ENCODE data around the gene SART1. TPM values are rescaled to one million over a fixed set of nuclear protein-coding genes. Genes with fewer than 3 reads are reported as not detected.

SART1 gene
- total RNA-seq, 1 experiment from 2014 or later = 240 TPM

GRCh38 chr11:65964906-65965305 lies 3.4 kb downstream of the SART1 start:
- intact Hi-C loops (cut with micrococcal nuclease) = no loop called here

GRCh38 chr11:65965986-65966762 lies 4.6 kb downstream of the SART1 start:
- ChIA-PET CTCF (no interaction called here), POLR2A (ENCODE audit: unreplicated experiment) (no interaction called here)
- TF ChIP-seq EZH2phosphoT487 (IDR thresholded peaks at IDR 0.05; ENCODE audit: borderline replicate concordance, low read length) = no peak
- TF ChIP-seq EZH2 (IDR thresholded peaks at IDR 0.05; ENCODE audit: low read length, unreplicated experiment) = no peak
- TF ChIP-seq, protein P1, sequence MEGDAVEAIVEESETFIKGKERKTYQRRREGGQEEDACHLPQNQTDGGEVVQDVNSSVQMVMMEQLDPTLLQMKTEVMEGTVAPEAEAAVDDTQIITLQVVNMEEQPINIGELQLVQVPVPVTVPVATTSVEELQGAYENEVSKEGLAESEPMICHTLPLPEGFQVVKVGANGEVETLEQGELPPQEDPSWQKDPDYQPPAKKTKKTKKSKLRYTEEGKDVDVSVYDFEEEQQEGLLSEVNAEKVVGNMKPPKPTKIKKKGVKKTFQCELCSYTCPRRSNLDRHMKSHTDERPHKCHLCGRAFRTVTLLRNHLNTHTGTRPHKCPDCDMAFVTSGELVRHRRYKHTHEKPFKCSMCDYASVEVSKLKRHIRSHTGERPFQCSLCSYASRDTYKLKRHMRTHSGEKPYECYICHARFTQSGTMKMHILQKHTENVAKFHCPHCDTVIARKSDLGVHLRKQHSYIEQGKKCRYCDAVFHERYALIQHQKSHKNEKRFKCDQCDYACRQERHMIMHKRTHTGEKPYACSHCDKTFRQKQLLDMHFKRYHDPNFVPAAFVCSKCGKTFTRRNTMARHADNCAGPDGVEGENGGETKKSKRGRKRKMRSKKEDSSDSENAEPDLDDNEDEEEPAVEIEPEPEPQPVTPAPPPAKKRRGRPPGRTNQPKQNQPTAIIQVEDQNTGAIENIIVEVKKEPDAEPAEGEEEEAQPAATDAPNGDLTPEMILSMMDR (conservative IDR thresholded peaks at IDR 0.05; ENCODE audit: low read depth, low read length) = no peak
- no peaks in the 10 kb centered on the region for H3K9me2 ChIP-seq (replicated peaks; ENCODE audit: low read length)
- H3K27me3 ChIP-seq (ENCODE audit: low read length) = no peaks in the 10 kb centered on the region
- H3K4me3 ChIP-seq (ENCODE audit: low read length) = no peak overlapping the region
- H3K9me3 ChIP-seq (ENCODE audit: low read length) = no peaks in the 10 kb centered on the region
- no peak for ATAC-seq
- no peak for DNase-seq
- H3K27ac ChIP-seq (ENCODE audit: low read length) = no peak overlapping the region
- TSS peak; percentile 14 for BruUV-seq (replicated peaks)
- H3K9ac ChIP-seq (ENCODE audit: low read length) = no peak overlapping the region
- intact Hi-C loops (cut with micrococcal nuclease) = no loop called here
- peaks cover 8% of the 10 kb centered on the region for H3K4me1 ChIP-seq (ENCODE audit: insufficient read depth, low read length)
- peaks cover 52% of the 10 kb centered on the region for H3K36me3 ChIP-seq (ENCODE audit: low read depth, low read length)
- H3F3A ChIP-seq (ENCODE audit: low read length, unreplicated experiment) = no peaks in the 10 kb centered on the region
- H3K4me2 ChIP-seq (ENCODE audit: low read length) = no peak overlapping the region
- H4K20me1 ChIP-seq (ENCODE audit: low read length) = peaks cover 5% of the 10 kb centered on the region; the same call in 1 of the 2 replicates
- H2AFZ ChIP-seq (ENCODE audit: low read length) = no peak overlapping the region
- peaks cover 38% of the 10 kb centered on the region for H3K79me2 ChIP-seq (ENCODE audit: low read length)

More at GRCh38 chr11:65964906-65965305, 3.4 kb downstream of the SART1 start:
- Histone ChIP-seq H3K27ac (ENCODE audit: low read length) (no peak overlapping the region), H3F3A (ENCODE audit: low read length, unreplicated experiment) (no peaks in the 10 kb centered on the region), H3K79me2 (ENCODE audit: low read length) (peaks cover 42% of the 10 kb centered on the region), H3K9ac (ENCODE audit: low read length) (no peak overlapping the region), H3K27me3 (ENCODE audit: low read length) (no peaks in the 10 kb centered on the region), H3K36me3 (ENCODE audit: low read depth, low read length) (peaks cover 46% of the 10 kb centered on the region), H2AFZ (ENCODE audit: low read length) (no peak overlapping the region), H3K9me3 (ENCODE audit: low read length) (no peaks in the 10 kb centered on the region), H3K4me3 (ENCODE audit: low read length) (no peak overlapping the region), H4K20me1 (ENCODE audit: low read length) (peaks cover 5% of the 10 kb centered on the region; the same call in 1 of the 2 replicates), H3K4me1 (ENCODE audit: insufficient read depth, low read length) (peaks cover 8% of the 10 kb centered on the region), H3K4me2 (ENCODE audit: low read length) (no peak overlapping the region), H3K9me2 (replicated peaks; ENCODE audit: low read length) (no peaks in the 10 kb centered on the region)
- DNase-seq (no peak), ATAC-seq (no peak)
- ChIA-PET CTCF (no interaction called here), POLR2A (ENCODE audit: unreplicated experiment) (no interaction called here)
- BruUV-seq (replicated peaks) = no TSS peak
- TF ChIP-seq, protein P1 (conservative IDR thresholded peaks at IDR 0.05; ENCODE audit: low read depth, low read length) = no peak
- TF ChIP-seq EZH2phosphoT487 (IDR thresholded peaks at IDR 0.05; ENCODE audit: borderline replicate concordance, low read length) (no peak), EZH2 (IDR thresholded peaks at IDR 0.05; ENCODE audit: low read length, unreplicated experiment) (no peak)

- BruUV-seq (replicated peaks) = no TSS peak
- Histone ChIP-seq H3K27ac (ENCODE audit: low read length) (no peak overlapping the region), H3K9ac (ENCODE audit: low read length) (no peak overlapping the region), H3F3A (ENCODE audit: low read length, unreplicated experiment) (no peaks in the 10 kb centered on the region), H2AFZ (ENCODE audit: low read length) (no peak overlapping the region), H3K27me3 (ENCODE audit: low read length) (no peaks in the 10 kb centered on the region), H3K4me1 (ENCODE audit: insufficient read depth, low read length) (peaks cover 8% of the 10 kb centered on the region), H4K20me1 (ENCODE audit: low read length) (peaks cover 5% of the 10 kb centered on the region; the same call in 1 of the 2 replicates), H3K4me3 (ENCODE audit: low read length) (no peak overlapping the region), H3K36me3 (ENCODE audit: low read depth, low read length) (peaks cover 58% of the 10 kb centered on the region), H3K79me2 (ENCODE audit: low read length) (peaks cover 29% of the 10 kb centered on the region), H3K4me2 (ENCODE audit: low read length) (no peak overlapping the region), H3K9me2 (replicated peaks; ENCODE audit: low read length) (no peaks in the 10 kb centered on the region), H3K9me3 (ENCODE audit: low read length) (no peaks in the 10 kb centered on the region)
- ChIA-PET POLR2A (ENCODE audit: unreplicated experiment) (no interaction called here), CTCF (no interaction called here)
- TF ChIP-seq, protein P1 (conservative IDR thresholded peaks at IDR 0.05; ENCODE audit: low read depth, low read length) = no peak
- TF ChIP-seq EZH2phosphoT487 (IDR thresholded peaks at IDR 0.05; ENCODE audit: borderline replicate concordance, low read length) (no peak), EZH2 (IDR thresholded peaks at IDR 0.05; ENCODE audit: low read length, unreplicated experiment) (no peak)
- no peak for DNase-seq
- intact Hi-C loops (cut with micrococcal nuclease) = no loop called here
- ATAC-seq = no peak
These were observed 5.9 kb downstream of the SART1 start for GRCh38 chr11:65967329-65967934.
